Common myeloid progenitor, CD34-positive (primary cell): ENCODE results near the gene ZNF816.

ENCODE experiments used
- CTCF ChIA-PET: fragments of 350-600 bp; sonication (Branson Sonifier 250); formaldehyde crosslinking; loops from one replicate; lab custom pipeline; 2021; ENCODE audit warnings: antibody characterized with exemption; lab: Charles Lee
- POLR2A ChIA-PET: fragments of 350-600 bp; sonication (Branson Sonifier 250); formaldehyde crosslinking; loops from one replicate; lab custom pipeline; 2021; ENCODE audit warnings: antibody characterized with exemption; lab: Charles Lee
- DNase-seq, 3 donors: peaks; one replicate each; pipeline versions ENCODE4 v3.0.0 to v3.0.0-alpha.2; 2013
- H3K27ac ChIP-seq, 2 experiments: 1 replicate in 1 of 2; 2 replicates in 1 of 2; pipeline ENCODE4 v1.7.0; 2013; ENCODE audit warnings: inconsistent platforms in 2 of 2, low read length in 2 of 2, mild to moderate bottlenecking in 2 of 2, low read depth in 1 of 2, moderate library complexity in 1 of 2; ENCODE audit not compliant: severe bottlenecking in 2 of 2, insufficient read depth in 1 of 2, poor library complexity in 1 of 2
- H3K27me3 ChIP-seq, 5 experiments: replicated peaks in 2 of 5; 1 replicate in 3 of 5; 2 replicates in 2 of 5; pipeline versions ENCODE4 v1.6.1 to v1.7.0; 2013; ENCODE audit warnings: low read length in 4 of 5, mild to moderate bottlenecking in 2 of 5, moderate library complexity in 2 of 5, inconsistent platforms in 1 of 5; ENCODE audit not compliant: insufficient read depth in 5 of 5, control insufficient read depth in 4 of 5
- H3K36me3 ChIP-seq, 4 experiments: 1 replicate in 2 of 4; 2 replicates in 2 of 4; pipeline versions ENCODE4 v1.6.1 to v1.7.0; 2013; ENCODE audit warnings: low read length in 3 of 4, control low read depth in 1 of 4, mild to moderate bottlenecking in 1 of 4; ENCODE audit not compliant: control insufficient read depth in 4 of 4, insufficient read depth in 4 of 4
- H3K4me1 ChIP-seq, 4 experiments: 1 replicate in 3 of 4; 2 replicates in 1 of 4; pipeline versions ENCODE4 v1.6.1 to v1.7.1; 2013; ENCODE audit warnings: low read length in 3 of 4, mild to moderate bottlenecking in 3 of 4, control low read depth in 1 of 4, inconsistent platforms in 1 of 4, moderate library complexity in 1 of 4; ENCODE audit not compliant: control insufficient read depth in 4 of 4, insufficient read depth in 4 of 4; ENCODE audit errors: control extremely low read depth in 1 of 4
- H3K4me3 ChIP-seq, 7 experiments: 1 replicate in 4 of 7; 2 replicates in 3 of 7; pipeline versions ENCODE4 v1.5.1 to v1.7.0; 2013; ENCODE audit warnings: mild to moderate bottlenecking in 7 of 7, low read length in 6 of 7, moderate library complexity in 6 of 7, inconsistent platforms in 2 of 7, low read depth in 2 of 7, control low read depth in 1 of 7; ENCODE audit not compliant: insufficient read depth in 4 of 7, control insufficient read depth in 1 of 7; ENCODE audit errors: extremely low read depth in 1 of 7
- H3K9me3 ChIP-seq, 5 experiments: 1 replicate in 4 of 5; 2 replicates in 1 of 5; pipeline versions ENCODE4 v1.6.1 to v1.7.1; 2013; ENCODE audit warnings: low read length in 4 of 5, mild to moderate bottlenecking in 2 of 5, inconsistent platforms in 1 of 5, low read depth in 1 of 5, moderate library complexity in 1 of 5; ENCODE audit not compliant: control insufficient read depth in 4 of 5, insufficient read depth in 2 of 5; ENCODE audit errors: control extremely low read depth in 1 of 5
- WGBS: methylation state at CpG from one replicate; pipeline ENCODE4 v1.1.5; 2013; ENCODE audit not compliant: insufficient coverage; 5-methylcytosine and 5-hydroxymethylcytosine counted together

Gene ZNF816

GRCh38 chr19:53004242-53004641 lies 41.6 kb upstream of the ZNF816 start:
- Histone ChIP-seq H3K27me3 (no peaks in the 10 kb centered on the region), H3K27ac (no peak overlapping the region), H3K9me3 (peaks cover 0 to 21% (median 7%) of the 10 kb centered on the region in 5 experiments), H3K36me3 (no peaks in the 10 kb centered on the region), H3K4me3 (no peak overlapping the region), H3K4me1 (no peaks in the 10 kb centered on the region)
- ChIA-PET CTCF (interaction anchor here (1.0 kb wide), 1 partner anchor 161 kb away, joined by 3 read pairs; no protein-coding TSS in a partner anchor), POLR2A (no interaction called here)
- DNase-seq, result no peak
- whole genome bisulfite sequencing, result 84% methylated on average over 5 of the region's 5 CpGs

DNA sequence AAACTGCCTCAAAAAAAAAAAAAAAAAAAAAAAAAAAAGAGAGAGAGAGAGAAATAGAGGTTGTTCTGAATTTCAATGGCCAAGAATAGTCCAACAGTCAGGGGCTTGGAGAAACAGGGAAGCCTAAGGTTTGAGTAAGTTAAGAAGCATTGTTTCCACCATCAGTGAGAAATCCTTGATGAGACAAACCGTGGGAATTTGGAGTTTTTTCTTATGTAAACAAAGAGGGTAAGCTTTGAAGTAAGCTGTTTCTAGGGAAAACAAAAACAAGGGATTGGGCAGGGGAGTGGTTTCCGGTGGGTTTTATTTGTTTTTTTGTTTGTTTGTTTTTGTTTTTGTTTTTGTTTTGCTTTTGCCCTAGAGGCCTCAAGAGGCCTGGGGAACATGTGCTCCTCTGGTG lies 39.8 kb upstream of the ZNF816 start:
- H3K4me3 ChIP-seq, result no peak overlapping the region
- ChIA-PET CTCF (no interaction called here), POLR2A (no interaction called here)
- H3K4me1 ChIP-seq, result no peaks in the 10 kb centered on the region
- H3K9me3 ChIP-seq, result peaks cover 0 to 22% (median 2%) of the 10 kb centered on the region in 5 experiments
- WGBS, result 83% methylated on average over 1 of the region's 2 CpGs
- H3K36me3 ChIP-seq, result no peaks in the 10 kb centered on the region
- H3K27ac ChIP-seq, result no peak overlapping the region
- peaks cover 0 to 4% (median 0%) of the 10 kb centered on the region in 5 experiments for H3K27me3 ChIP-seq
- no peak for DNase-seq

GRCh38 chr19:52997975-52998374 lies 35.3 kb upstream of the ZNF816 start:
- CTCF ChIA-PET, result no interaction called here
- Histone ChIP-seq H3K27ac (no peak overlapping the region), H3K27me3 (peaks cover 0 to 4% (median 0%) of the 10 kb centered on the region in 5 experiments), H3K4me1 (peaks cover 0 to 6% (median 5%) of the 10 kb centered on the region in 4 experiments), H3K4me3 (no peak overlapping the region), H3K9me3 (peaks cover 0 to 17% (median 2%) of the 10 kb centered on the region in 5 experiments), H3K36me3 (no peaks in the 10 kb centered on the region)
- POLR2A ChIA-PET, result no interaction called here
- DNase-seq, result no peak
- WGBS, result 84% methylated on average over 7 of the region's 9 CpGs

DNA sequence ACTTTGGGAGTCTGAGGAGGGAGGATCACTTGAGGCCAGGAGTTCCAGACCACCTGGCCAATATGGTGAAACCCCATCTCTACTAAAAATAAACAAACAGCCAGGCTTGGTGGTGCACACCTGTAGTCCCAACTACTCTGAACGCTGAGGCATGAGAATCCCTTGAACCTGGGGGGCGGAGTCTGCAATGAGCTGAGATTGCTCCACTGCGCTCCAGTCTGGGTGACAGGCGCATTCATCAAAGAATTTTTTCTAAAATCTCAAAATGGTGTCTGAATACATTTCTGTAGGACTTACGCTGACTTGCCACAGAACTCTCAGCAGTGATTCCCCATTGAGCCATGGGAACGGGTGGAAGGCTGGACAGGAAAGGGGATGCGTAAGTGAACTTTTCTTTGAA lies 33.0 kb upstream of the ZNF816 start:
- Histone ChIP-seq H3K4me1 (peaks cover 0 to 17% (median 9%) of the 10 kb centered on the region in 4 experiments), H3K4me3 (no peak overlapping the region), H3K36me3 (no peaks in the 10 kb centered on the region), H3K27me3 (peaks cover 0 to 4% (median 0%) of the 10 kb centered on the region in 5 experiments), H3K27ac (no peak overlapping the region), H3K9me3 (peaks cover 0 to 18% (median 2%) of the 10 kb centered on the region in 5 experiments)
- ChIA-PET POLR2A (no interaction called here), CTCF (no interaction called here)
- 92% methylated on average over 4 of the region's 7 CpGs for WGBS
- DNase-seq, result no peak

GRCh38 chr19:52993342-52994178 lies 30.9 kb upstream of the ZNF816 start:
- WGBS, result 0% methylated on average over 18 of the region's 50 CpGs
- H3K27me3 ChIP-seq, result peaks cover 0 to 4% (median 0%) of the 10 kb centered on the region in 5 experiments
- H3K36me3 ChIP-seq, result peaks cover 0 to 6% (median 2%) of the 10 kb centered on the region in 4 experiments
- H3K4me3 ChIP-seq, result peak overlapping the region; percentile 47 to 90 (median 72)
- H3K4me1 ChIP-seq, result peaks cover 0 to 17% (median 9%) of the 10 kb centered on the region in 4 experiments
- peak; percentile 84 to 91 (median 91) for DNase-seq
- ChIA-PET POLR2A (interaction anchor here (0.6 kb wide), 1 partner anchor 303 kb away, joined by 3 read pairs; no protein-coding TSS in a partner anchor), CTCF (interaction anchor here (0.6 to 1.2 kb wide), 9 partner anchors 10 to 464 kb away, joined by 3 to 5 read pairs (median 3); no protein-coding TSS in a partner anchor)
- H3K27ac ChIP-seq, result peak overlapping the region in 1 of 2 experiments; percentile 34
- peaks cover 0 to 18% (median 2%) of the 10 kb centered on the region in 5 experiments for H3K9me3 ChIP-seq

DNA sequence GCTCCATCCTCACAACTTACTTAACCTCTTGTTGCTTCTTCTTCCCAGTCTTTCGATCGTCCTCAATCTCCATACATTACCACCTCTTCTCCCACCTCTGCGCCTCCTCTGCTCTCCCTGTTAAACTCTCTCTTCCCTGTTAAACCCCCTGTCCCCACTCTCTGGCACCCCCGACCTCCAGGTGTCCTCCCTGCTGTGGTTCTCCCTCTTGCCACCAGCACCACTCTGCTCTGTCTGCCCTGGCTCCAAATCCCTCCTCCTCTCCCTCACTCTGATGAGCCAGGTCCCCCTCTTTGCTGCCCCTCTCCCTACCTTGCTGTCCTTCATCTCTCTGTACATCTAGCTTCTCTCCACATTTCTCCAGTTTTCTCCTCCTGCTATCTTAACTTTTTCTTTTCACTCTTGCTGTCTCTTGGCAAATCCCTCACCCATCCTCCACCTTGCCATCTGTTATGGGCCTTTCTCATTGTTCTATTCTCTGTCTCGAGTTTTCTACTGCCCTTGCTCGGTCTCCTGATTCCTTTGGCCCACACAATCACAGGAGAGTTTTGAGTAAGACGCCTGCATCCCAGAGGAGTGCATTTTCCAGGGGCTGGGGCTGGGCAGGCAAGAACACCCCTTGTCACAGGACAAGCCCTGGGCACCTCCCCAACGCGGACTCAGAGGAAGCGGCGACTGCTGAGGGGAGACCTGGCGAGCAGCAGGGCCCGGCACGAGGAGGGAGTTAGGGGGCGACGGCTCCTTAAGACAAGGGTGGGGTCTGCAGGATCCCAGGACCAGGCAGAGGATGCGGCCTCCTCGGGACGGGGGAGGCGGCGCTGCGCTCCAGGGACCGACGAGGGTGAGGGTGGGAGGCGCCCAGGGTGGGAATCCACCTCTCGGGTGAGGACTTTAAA lies 29.7 kb upstream of the ZNF816 start:
- H3K27ac ChIP-seq, result peak overlapping the region in 1 of 2 experiments; percentile 34
- POLR2A ChIA-PET, result no interaction called here
- peaks cover 0 to 11% (median 0%) of the 10 kb centered on the region in 5 experiments for H3K9me3 ChIP-seq
- H3K4me3 ChIP-seq, result peak overlapping the region; percentile 19 to 90 (median 68)
- peak in 2 of 3 donors; percentile 6 to 46 for DNase-seq
- CTCF ChIA-PET, result no interaction called here
- WGBS, result 30% methylated on average over 20 of the region's 26 CpGs
- H3K36me3 ChIP-seq, result peaks cover 0 to 16% (median 4%) of the 10 kb centered on the region in 4 experiments
- H3K27me3 ChIP-seq, result peaks cover 0 to 3% (median 0%) of the 10 kb centered on the region in 5 experiments
- H3K4me1 ChIP-seq, result peaks cover 0 to 17% (median 9%) of the 10 kb centered on the region in 4 experiments
